NCI-H2171 treated with DMSO at 0.1 percent for 48 hours (cell line): ENCODE data around the gene PAPOLA.
"Not testable (repeated sequence)": the region's sequence is repeated elsewhere in the genome, so short reads cannot be mapped to it uniquely, and the experiment has no call there.

Experiments
- DNase-seq: peaks from one replicate; lab custom pipeline; 2025; lab: John Stamatoyannopoulos, UW

PAPOLA gene

DNA sequence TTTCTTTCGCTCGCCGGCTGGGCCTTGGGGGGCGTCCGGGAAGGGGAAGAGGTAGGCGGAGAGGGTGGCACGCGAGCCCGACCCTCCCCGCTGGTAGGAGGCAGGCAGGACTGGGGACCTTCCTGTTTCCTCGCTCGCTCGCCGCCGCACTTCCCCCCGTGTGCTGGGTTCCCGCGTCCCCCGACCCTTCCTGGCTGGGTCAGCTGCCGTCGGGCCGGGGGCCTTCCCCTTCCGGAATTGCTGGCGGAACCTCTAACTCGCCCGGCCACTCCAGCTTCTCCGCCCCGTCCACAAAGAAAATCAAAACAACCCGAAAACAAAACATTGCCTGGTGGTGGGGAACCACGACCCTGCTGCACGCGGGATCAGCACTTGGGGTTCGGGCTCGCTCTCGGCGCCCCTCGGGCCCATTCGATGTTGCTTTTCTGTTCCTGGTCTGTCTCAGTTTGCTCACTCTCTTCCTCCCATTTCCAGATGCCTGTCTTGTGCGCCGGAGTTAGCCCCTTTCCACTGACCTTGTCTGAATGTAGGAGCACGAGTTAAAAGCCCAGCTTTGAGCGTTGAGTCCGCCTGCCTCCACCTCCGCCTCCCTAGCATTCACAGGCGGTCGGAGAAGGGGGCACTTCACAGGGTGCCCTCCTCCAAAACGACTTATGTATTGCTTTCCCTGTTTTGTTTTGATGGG, 581 bp downstream of the PAPOLA start:
- DNase-seq: peak; percentile 75

DNA sequence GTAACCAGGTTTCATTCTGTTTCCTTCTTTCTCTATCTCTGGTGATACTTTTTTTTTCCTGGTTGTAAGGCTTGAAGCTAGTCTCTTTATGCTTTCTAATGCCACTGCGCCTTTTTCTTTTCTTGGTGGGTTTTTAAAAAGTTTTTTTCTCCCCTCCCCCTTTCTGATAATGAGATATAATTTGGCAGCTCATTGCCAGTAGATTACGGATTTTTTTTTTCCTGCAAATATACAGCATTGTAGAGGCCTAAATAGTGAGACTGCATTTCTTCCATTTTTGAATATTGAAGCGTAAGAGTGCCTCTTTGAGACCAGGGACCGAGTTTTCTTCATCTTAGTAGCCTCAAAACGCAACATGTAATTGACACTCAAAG, 1.1 kb downstream of the PAPOLA start:
- DNase-seq: no peak

DNA sequence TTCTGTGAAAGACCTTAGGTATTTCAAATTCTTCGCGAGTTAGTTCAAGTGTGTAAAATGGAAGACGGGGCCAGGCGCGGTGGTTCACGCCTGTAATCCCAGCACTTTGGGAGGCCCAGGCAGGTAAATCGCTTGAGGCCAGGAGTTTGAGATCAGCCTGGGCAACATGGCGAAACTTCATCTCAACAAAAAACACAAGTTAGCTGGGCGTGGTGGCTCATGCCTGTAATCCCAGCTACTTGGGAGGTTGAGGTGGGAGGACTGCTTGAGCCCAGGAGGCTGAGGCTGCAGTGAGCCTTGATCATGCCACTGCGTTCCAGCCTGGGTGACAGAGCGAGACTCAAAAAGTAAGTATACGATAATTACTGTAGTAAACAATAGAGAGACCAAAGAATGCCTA, 2.2 kb downstream of the PAPOLA start:
- DNase-seq: not testable (repeated sequence)

DNA sequence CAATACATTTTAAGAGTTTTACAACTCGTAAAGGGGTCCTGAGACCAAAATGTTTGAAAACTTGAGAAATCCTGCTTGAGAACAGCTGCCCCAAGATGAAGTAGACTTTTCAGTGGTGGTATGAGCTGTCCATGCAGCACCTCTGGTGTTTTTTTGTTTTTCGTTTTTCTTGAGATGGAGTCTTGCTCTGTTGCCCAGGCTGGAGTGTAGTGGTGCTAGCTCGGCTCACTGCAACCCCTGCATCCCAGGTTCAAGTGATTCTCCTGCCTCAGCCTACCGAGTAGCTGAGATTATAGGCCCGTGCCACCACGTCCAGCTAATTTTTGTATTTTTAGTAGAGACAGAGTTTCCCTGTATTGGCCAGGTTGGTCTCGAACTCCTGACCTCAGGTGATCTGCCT, 5.5 kb downstream of the PAPOLA start:
- no peak for DNase-seq

DNA sequence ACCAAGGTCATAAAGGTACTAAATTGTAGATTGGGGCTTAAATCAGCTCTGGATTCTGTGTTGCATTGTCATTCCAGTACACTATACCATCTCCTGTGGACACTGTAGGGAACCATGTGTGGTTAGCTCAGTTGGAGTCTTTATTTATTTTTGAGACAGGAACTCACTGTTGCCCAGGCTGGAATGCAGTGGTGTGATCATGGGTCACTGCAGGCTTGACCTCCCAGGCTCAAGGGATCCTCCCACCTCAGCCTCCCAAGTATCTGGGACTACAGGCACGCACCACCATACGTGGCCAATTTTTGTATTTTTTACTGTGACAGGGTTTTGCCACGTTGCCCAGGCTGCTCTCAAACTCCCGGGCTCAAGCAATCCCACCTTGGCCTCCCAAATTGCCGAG, 6.7 kb downstream of the PAPOLA start:
- DNase-seq: no peak

DNA sequence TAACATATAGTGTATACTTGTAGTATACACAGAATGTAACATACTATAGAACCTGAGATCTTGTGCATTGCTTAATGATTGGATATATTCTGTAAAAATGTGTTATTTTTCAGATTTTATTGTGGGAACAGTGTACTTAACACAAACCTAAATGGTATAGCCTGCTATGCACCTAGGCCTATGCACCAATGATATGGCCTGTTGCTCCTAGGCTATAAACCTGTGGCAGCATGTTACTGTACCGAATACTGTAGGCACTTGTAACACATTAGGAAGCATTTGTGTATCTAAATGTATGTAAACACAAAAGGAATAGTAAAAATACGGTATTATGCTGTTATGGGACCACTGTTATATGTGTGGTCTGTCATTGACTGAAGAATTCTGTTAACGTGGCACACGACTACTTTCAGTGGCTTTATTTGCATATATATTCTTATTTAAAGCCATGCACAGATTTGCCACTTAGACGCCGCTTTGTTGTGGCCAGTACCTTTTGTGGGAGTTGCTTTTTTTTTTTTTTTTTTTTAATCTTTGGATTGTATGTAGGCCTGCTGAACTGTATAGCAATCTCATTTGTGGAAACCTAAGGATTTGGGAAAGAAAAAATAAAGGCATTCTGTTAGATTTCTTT, 7.4 kb downstream of the PAPOLA start:
- DNase-seq: no peak

DNA sequence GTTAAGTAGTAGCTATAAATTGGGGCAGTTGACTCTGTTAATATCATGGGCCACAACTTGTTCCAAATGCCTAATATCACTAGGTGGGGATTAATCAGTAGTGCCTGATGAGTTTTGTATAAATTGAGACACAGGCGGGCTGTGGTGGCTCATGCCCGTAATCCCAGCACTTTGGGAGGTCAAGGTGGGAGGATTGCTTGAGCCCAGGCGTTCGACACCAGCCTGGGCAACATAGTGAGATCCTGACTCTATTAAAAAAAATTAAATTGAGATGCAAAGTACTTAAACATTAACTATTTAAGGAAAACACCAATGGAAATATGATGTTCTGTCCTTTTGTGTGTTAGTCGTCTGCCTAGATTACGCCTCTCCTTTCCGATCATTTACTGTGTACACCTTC, 9.0 kb downstream of the PAPOLA start:
- no peak for DNase-seq

DNA sequence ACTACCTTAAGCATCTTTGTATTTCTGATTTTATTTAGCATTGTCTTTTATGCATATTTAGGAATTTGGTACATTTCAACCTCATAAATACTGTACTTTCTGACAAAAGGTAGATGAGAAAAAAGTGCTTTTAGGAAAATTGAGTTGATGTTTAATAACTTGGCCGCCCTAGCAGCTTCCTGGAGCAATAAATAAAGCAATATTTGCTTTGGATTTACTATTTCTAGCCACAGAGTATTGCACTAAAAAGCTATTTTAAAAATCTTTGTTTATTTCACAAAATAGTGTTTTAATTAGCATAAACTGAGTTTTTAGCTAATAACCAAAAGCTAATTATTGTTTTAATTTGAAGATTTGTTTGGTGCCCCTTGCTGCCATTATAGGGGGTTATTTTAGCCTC, 9.5 kb downstream of the PAPOLA start:
- no peak for DNase-seq

DNA sequence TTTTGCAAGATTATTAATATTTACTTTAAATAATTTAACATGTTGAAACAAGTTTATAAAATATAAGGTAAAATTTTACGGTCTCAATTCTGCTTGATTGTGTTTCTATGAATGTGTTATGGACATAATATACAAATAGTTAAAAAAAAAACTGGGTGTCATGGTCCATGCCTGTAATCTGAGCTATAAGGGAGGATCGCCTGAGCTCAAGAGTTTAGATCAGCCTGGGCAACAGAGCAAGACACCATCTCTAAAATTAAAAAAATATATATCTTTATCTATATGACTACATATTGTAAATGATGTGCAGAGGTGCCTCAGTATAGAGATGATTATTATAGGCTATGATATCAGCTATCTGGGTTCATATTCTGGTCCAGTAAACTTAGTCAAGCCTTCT, 9.9 kb downstream of the PAPOLA start:
- DNase-seq: no peak

DNA sequence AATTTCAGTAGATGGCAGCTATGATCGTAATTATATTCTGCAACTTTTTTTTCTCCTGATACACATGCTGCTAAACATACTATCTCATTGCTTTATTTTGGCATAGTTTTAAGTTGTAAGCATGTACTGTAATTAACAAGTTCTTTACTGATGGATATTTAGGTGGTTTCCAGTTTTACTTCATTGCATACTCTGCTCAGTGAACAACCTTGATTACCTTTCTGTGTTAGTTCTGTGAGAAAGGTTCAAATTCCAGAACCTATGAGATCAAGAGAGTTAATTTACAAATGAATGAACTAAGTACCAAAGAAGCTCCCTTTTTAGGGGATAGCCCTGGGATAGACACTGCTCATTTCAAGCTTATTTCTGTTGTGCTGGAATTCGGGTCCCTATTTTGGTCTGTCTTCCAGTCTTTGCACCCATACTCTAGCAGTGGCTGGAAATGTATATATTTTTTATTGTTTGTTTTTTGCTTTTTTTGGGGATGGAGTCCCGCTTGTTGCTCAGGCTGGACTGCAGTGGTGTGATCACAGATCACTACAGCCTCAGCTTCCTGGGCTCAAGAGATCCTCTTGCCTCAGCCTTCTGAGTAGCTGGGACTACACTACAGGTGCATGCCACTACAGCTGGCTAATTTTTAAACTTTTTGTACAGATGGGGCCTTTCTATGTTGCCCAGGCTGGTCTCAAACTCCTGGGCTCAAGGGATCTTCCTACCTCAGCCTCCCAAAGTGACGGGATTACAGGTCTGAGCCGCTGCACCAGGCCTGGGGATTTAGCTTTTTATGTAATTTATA, 10.6 kb downstream of the PAPOLA start:
- DNase-seq: no peak

DNA sequence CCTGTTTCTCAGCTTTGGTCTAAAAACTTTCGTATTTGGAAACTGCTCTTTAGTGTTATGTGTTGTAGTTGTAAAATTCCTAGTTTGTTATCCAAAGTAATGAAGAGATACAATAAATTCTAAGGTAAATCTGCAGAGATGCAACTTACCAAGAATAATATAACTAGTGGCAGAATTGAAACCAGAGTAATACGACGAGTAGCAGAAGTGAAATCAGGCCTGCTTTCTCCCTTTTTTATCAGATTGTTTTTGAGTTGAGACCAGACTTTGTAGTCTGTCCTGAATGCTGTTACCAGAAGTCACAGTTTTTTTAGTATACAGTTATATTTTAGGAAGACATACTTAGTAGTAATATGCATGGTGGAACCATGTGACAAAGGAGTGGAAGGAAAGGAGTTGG, 12.5 kb downstream of the PAPOLA start:
- no peak for DNase-seq

DNA sequence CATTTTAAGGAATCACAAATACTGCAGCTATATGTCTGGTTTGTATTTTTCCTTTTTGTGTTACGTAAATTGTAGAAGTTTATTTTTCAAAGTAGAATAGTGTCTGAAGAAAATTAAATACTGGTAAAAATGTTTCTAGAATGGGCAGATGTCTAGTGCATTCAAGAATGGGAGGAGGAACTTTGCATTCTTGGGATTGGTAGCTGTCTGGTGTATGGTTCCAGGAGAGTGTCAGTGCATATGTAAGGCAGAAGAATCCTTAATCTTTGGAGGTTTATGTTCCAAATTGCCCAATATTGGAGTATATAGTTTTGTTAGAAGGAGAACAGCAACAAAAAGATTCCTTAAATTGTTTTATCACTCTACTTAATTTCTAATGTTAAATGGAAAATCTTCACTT, 13.5 kb downstream of the PAPOLA start:
- no peak for DNase-seq

DNA sequence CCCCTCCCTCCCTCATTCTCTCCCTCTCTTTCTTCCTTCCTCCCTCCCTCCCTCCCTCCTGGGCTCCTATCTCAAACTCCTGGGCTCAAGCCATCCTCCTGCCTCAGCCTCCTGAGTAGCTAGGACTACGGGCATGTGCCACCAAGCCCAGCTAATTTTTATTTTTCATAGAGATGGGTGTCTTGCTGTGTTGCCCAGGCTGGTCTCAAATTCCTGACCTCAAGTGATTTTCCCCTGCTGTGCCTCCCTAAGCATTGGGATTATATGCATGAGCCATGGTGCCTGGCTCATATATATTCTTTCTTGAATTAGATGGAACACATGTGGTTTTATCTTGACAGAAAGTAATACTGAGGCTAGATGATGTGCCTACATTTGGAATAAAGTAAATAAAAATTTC, 14.2 kb downstream of the PAPOLA start:
- no peak for DNase-seq

DNA sequence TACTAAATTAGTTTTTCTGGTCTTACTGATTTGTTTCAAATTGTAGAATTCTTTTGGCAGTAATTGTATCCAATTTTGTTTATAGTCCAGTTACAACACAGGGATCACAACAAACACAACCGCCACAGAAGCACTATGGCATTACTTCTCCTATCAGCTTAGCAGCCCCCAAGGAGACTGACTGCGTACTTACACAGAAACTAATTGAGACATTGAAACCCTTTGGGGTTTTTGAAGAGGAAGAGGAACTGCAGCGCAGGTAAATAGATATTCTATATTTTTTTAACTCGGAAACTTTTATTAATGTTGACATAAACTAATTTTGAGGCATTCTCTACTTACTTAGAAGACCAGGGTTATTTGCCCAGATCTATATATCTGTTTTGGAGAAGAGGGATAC, 17.8 kb downstream of the PAPOLA start:
- DNase-seq: no peak

DNA sequence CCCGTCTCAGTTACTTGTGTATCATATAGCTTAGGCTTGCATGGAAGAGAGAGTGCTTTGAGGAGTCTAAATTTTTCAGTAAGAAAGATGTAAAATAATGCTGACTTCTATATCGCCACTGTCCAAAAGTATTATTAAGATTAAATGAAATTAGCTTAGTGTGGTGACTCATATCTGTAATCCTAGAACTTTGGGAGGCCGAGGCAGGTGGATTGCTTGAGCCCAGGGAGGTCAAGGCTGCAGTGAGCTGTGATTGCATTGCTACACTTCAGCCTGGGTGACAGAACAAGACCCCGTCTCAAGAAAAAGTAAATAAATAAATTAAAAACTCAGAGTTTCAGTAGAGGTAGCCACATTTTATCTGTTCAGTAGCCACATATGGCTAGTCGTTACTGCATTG, 23.3 kb downstream of the PAPOLA start:
- no peak for DNase-seq

DNA sequence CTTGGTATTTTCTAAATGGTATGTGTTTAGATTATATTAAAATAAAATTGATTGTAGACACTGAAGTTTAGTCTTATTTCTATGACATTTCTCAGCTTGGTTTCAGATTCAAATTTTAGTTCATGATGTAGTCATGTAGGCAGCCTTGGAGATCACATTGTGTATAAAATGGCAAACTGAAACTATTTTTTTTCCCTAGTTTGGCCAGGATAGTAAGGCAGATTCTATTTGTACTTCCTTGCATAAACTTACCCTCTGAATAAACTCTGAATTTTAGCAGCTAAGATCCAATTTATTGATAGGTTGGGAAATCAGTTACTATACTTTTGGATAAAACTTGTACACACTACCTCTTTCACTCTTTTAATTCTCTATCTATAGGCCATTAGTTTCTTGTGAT, 30.4 kb downstream of the PAPOLA start:
- DNase-seq: no peak

DNA sequence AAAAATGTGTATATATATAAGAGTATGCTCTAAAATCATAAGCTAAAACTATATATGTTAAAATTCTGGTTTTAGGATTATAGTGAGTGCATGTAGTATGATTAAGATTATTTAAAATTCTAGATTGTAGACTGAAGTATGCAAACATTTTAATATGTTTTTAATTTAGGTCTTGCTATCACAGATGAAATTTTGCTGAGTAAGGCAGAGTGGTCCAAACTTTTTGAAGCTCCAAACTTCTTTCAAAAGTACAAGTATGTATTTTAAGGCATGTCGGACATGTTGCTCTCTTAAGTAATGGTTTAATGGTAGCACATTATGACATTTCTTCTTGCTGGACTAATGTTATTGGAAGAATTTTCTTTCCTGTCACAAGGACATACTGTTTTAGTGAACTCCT, 34.6 kb downstream of the PAPOLA start:
- DNase-seq: no peak

DNA sequence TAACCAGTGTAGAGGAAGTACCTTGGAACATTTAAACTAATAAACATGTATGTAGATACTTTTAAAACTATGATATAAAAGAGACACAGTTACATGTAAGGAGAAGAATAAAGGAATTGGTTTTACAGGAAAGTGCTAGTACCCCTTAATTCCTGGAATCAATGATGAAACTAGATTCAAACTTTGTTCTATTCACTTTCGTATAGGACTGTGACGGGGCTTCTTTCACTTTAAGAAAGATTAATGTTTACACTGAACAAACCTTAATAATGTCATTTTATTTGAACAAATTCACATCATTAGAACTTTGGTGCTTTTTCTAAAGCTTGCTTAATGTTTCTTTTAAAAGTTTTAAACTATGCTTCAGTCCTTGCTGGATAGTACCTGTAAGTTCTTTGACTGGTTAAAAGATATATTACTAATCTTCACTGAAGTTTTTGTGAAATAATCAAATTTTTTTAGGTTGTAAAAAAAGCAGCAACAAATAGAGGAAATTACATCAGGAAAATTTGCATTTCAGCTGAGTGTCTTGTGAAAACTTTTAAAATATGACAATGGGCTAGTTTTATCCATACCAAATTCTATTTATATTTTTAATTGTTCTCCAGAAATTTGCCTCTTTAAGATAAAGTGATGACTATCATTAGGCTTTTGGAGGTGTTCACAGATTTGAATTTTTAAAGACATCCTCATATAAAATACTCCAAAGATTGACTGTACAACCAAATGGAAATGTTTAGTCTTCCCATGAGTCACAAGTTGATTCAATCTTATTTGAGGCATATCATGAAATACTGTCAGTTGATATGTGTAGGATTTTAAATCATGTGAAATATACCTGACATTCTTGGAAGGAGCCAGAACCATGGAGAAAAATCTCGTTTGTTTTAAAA, 36.2 kb downstream of the PAPOLA start:
- DNase-seq: no peak

DNA sequence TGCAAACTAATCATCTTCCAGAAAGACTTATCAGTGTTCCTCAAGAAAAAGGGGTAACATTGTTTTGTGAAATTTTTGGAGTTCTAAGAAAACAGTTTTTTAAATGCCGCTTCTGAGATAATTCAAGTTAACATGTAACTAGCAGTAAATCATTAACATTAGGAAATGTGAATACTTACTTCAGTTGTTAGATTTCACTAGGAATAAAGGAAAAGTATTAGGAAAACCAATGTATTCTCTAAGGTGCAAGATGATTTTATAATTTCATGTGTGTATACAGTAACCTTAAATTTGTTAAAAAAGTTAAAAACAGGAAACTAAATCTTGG, 36.8 kb downstream of the PAPOLA start:
- DNase-seq: no peak

DNA sequence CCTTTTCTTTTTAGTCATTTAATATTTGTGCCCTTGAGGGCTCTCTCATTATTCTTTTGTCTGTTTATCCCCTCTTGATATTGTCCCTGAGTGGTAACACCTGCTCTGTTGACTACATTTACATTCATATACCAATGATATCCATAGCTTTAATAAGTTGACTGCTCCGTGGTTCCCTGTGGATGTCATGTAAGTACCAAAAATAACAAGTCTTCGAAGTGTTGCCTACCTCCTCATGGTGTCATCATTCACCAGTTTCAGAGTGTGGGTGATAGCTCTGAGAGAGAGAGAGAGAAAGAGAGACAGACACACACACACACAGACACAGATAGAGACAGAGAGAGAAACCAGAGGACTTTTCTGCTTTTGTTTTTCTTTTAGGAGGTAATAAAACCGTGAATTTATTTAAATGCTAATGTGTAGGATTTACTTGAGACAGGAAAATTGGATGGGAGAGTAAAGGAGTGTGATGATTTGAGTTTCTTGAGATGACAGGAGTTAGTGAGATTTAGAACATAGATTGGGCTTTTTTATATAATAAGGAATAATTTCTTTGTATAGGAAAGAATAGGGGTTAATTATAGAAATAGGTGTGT, 52.2 kb downstream of the PAPOLA start:
- DNase-seq: no peak

DNA sequence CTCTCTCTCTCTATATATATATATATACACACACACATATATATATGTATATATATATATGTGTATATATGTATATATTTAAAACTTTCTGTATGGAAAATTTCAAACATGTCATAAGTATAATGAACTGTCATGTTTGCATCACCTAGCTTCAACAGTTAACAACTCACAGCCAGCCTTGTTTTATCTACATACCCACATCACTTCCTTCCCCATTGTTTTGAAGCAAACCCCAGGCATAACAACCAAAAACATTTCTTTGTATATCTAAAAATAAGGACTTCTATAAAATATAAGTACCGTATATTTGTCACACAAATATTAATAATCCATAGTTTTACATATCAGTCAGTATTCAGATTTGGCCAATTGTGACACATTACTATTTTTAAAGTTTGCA, 57.4 kb downstream of the PAPOLA start:
- no peak for DNase-seq

DNA sequence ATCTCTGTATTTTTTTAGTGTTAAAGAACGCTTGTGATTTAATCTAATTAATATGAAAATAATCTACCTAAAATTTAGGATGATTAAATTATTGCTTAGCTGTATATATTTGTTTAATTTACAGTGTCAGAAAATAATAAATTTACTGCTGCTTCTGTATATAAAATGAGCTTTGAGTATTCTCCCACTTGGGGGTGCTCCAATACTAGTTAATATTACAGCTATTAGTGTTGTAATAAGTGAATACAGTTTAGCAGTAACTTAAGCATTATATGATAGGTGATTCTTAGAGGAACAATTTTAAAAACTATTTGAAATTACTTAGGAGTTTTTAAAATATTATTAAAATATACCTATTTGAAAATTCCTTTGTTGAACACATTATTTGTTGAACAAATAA, 62.2 kb downstream of the PAPOLA start:
- DNase-seq: peak; percentile 23
